HG03066 (cell line): Measurements from ENCODE around the gene JUND.

Experiments used
- ATAC-seq: cut with Tn5 transposase; IDR thresholded peaks from one replicate; pipeline ENCODE4 v1.9.1; 2021; ENCODE audit warnings: low read depth; ENCODE audit not compliant: unreplicated experiment

Gene JUND

DNA sequence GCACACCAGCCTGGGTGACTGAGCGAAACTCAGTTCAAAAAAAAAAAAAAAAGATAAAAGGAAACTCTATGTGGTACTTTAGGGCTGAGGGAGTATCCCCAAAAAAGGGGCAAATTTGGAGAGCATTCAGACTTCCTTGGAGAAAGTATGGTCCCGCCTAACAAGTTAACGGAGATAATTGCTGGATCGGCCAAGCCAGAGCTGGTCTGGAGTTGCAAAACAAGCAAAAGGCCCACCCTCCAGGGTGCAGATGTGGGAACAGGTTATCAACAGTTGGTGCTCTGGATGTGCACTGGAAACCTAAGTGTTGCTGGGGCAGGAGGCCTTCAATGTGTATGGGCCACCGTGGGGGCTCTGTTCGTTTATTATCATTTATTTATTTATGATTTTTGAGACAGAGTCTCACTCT is 10.0 kb downstream of the JUND start:
- no peak for ATAC-seq

DNA sequence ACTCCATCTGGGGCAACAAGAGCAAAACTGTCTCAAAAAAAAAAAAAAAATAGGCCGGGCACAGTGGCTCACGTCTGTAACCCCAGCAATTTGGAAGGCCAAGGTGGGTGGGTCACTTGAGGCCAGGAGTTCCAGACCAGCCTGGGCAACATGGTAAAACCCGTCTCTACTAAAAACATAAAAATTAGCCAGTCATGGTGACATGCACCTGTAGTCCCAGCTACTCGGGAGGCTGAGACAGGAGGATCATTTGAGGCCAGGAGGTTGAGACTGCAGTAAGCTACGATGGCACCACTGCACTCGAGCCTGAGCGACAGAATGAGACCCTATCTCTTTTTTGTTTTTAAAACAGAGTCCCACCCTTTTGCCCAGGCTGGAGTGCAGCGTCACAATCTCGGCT is 11.1 kb downstream of the JUND start:
- no peak for ATAC-seq

DNA sequence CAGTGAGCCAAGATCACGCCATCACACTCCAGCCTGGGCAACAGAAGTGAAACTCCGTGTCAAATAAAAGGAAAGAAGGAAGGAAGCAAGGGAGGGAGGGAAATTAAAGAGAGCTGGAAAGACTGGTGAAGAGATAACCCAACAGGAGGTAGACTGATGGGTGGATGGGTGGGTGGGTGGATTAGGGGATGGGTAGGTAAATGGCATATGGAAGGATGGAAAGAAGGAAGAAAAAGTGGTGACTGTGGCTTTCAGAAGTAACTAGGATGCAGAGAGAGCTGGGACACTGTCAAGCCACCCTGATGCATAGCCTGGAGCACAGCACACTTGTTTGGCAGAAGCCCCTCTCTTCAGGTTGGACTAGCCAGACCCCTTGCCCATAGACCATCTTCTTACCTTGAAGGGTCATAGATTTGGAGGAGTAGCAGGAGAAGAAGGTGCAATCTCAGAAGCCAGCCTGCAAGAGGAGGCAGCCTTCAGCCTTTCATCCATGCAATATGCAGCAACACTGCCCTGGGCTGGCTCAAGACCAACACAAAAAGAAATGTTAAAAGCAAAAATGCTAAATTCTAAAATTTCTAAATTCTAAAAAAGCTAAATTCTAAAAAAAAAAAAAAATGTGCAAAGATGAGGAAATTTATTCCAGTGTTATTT is 12.2 kb downstream of the JUND start:
- ATAC-seq = no peak

DNA sequence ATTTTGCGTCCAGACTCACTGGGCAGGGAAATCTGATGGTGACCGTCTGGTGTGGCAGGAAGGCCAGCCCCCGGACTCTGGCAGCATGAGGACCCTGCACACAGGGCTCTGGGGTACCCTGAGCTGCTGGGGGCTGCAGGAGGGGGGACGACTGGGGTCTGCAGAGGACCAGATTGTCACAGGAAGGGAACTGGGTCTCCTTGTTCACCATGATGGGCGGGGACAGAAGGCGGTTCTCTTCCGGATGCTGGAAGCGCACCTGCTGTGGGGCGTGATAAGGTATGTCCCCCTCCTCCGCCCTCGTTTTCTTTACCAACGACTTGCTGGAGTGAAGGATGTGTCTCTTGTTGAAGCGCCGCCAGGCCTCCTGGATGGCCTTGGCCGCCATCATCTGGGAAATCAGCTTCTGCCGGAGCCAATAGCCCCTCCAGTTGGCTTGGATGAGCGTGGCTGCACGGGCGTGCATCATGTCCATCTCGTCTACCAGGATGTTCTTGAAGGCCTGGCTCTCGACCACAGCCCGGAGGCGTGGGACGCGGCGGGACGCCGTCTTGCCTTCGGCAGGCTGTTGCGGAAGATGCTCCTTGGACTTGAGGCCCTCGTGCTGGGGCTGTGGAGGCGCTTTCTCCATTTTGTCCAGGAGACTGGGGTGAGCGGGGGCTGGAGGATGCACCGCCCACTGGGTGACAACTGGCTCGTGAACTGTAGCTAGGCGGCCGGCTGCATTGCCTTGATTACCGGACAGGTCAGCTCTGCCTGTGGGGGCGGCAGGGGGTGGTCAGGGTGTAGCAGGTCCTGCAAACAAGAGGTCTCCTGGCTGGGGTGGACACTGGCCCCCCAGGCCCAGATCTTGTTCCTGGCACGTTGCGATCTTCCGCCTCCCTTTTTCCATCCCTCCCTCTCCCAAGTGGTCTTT is 14.4 kb downstream of the JUND start:
- ATAC-seq = no peak

DNA sequence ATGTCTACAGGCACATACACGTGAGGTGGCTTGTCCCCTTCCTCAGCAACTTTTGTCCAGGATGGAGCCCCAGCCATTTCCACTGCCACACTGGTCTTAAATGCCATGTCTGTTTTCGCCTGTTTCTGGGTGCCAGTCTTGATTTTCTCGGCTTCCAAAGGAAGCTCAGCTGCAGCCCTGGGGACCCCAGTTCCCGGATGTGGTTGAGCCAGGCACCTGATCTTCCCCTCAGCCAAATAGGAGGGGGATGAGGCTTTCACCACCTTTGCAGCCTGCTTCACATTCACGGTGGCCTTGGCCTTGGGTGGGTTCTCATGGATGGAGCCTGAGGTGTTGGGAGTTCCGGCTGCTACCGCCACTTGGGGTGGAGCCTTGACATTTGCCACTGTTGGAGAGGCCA is 15.8 kb downstream of the JUND start:
- ATAC-seq = no peak

DNA sequence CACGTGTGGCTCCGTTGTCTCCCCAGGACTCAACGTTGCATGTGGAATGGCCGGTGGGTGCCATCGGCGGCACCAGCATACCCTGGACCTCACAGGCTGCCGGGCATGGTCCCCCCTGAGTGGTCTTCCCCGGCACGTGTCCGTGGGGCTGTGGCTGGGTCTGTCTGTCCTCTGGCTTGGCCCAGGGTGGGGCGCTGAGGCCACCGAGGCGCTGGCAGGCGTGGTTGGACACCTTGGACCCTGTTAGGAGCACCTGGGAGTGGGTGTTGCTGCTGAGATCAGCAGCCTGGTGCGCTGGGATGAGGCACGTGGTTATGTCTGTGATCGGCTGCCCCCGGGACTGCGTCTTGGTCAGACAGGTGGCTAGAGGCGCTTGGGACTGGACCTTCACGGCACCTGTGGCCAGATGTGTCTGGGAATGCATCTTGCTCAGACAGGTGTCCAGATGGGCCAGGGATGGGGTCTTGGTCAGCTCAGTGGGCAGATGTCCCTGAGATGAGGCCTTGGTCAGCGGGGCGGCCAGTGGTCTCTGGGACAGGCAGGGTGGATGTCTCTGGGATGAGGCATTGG is 16.4 kb downstream of the JUND start:
- no peak for ATAC-seq

DNA sequence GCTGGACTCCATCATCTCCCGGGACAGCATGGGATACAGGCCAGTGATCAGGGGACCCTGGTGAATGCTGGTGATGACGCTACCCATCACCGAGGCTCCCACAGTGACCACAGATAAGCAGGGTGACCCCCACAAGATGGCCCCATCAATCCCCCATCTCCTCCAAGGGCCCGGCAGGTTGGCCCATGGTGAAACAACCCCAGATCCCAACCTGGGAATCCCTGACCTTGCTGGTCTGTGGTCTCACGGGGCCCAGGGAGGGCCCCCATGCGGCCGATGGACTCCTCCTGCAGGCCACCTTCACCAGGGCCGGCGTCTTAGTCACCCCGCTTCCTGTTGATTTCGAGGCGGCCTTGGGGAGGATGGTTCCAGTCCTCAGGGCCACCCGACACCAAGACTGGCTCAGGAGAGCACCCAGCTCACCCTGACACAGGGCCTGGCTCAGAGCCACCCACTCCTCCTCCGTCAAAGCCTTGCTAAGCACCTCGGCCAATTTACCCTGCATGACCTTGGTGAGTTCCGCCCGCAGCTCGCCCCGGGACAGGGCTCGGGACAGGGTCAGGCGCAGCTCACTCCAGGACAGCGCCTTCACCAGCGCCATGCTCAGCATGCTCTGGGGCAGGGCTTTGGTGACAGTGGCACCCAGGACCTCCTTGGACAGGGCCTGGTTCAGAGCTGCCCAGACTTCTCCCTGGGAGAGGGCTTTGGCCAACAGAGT is 17.1 kb downstream of the JUND start:
- no peak for ATAC-seq

DNA sequence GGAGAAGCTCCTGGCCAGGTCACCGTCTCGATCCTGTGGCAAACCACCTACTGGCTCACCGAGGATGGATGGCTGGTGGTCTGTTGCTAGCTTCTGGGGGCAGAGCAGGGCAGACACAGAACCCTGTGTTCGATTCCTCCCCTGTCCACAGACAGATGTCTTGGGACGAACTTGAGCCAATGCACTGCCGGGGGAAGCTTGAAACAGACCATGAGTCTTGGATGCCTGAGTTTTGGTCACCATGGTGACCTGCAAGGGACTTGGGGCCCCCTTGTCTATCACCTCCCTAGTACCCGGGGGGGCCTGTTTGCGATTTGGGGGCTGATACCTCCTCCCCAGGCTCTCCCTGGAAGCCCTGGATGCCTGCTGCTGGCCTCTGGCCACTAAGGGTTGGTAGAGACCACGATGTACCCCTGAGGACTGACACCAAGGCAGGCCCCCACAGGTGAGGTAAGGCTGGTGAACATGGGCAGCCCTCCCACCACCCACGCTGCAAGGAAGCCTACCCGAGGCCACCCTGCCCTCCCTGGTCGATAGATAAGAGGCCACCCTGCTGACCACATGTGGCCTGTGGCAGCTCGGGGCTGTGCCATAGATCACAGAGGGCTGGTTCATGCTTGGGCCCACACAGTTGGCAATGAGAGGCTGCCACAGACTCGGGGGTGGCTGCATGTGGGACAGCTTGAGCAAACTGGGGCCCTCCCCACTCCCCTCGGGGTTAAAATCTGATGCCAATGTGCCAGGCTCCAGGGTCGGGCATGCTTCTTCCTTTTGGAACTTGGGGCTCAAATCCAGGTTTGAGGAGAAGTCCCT is 17.9 kb downstream of the JUND start:
- no peak for ATAC-seq

DNA sequence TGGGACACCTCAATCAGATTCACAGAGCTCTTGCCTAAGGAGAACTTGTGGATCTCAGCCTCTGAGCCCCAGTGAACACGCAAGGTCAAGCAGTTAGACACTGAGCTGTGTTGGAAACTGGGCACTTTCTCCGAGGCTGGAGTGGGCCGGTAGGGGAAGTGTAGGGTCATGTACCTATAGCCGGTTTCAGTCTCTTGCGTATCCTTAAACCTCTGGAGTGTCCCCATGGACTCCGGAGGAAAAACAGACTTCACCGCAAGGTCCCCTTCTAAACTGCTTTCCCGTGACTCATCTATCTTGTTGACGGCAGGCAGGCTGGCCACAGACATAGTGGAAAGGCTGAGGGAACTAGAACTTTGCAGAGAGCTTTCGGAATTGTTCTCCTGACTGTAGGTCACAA is 18.5 kb downstream of the JUND start:
- ATAC-seq = no peak

DNA sequence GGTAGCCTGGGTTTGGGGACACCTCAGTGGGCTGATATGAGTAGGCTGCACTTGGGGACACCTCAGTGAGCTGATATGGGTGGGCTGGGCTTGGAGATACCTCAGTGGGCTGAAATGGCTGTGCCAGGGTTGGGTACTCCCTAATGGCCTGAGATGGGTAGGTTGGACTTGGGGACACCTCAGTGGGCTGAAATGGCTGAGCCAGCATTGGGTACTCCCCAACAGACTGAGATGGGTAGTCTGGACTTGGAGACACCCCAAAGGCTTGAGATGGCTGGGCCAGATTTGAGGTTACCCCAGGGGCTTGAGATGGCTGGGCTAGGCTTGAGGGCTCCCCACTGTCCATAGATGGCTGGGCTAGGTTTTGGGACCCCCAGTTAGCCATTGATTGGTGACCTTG is 19.3 kb downstream of the JUND start:
- ATAC-seq = no peak

DNA sequence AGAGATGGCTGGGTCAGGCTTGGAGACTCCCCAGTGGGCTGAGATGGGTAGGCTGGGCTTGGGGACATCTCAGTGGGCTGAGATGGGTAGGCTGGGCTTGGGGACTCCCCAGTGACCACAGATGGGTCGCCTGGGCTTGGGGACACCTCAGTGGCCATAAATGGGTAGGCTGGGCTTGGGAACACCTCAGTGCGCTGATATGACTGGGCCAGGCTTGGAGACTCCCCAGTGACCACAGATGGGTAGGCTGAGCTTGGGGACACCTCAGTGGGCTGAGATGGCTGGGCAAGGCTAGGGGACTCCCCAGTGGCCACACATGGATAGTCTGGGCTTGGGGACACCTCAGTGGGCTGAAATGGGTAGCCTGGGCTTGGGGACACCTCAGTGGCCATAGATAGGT is 19.9 kb downstream of the JUND start:
- ATAC-seq = no peak

DNA sequence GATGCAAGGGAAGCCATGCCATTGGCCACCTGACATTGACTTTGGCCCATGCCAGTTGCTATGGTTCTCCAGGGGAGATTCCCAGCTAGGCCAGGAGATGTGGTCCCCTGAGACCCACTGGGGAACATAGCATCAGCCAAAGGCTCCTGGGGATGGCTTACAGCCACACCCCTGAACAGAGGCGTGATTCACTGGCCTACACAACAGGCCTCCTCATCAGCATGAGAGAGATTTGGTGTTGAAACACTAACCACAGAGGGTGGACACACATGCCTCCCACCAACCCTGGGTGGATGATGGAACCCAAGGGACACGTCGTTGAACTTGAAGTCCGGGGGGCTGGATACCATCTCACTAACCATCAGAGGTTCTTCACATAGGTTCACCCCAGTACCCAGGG is 21.5 kb downstream of the JUND start:
- ATAC-seq = no peak

DNA sequence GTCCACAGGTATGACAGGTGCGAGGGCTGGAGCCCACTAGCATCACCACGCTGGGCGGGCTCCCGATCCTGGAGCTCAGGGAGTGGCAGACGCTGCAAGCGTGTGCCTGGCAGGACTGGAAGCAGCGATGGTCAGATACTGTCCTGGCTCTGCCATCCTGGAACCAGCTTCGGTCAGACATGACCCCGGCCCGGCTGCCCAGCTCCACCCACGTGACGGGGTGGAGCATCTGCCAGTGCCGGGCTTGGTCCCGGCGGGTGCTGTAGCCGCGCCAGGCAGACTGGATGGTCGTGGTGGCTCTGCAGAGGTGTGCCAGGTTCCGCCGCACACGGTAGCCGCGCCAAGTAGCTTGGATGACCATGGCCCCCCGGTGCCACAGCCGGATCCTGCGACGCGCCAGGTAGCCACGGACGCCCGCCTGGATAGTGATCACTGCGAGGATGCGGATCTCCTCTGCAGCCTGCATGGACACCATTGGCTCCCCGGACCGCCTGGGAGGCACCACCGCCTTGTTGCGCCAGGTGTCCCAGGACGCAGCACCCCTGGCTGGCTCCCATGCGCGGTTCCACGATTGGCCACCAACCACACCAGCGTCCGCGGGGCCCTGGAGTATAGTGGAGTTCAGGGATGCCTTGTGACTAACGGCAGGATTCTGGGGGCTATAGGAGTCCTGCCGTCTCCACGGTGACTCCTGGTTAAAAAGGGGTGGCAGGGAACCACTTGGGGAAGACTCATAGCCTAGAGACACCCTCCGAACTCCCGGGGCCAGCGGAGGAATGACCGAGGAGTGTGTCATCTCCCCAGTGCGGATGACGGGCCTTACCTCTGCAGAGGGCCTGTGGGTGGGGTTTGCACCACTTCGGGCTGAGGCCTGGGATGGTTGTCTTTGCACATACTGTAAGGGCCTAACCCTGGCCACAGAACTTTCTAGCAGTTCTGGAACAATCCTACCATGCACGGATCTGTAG is 23.6 kb downstream of the JUND start:
- ATAC-seq = no peak

DNA sequence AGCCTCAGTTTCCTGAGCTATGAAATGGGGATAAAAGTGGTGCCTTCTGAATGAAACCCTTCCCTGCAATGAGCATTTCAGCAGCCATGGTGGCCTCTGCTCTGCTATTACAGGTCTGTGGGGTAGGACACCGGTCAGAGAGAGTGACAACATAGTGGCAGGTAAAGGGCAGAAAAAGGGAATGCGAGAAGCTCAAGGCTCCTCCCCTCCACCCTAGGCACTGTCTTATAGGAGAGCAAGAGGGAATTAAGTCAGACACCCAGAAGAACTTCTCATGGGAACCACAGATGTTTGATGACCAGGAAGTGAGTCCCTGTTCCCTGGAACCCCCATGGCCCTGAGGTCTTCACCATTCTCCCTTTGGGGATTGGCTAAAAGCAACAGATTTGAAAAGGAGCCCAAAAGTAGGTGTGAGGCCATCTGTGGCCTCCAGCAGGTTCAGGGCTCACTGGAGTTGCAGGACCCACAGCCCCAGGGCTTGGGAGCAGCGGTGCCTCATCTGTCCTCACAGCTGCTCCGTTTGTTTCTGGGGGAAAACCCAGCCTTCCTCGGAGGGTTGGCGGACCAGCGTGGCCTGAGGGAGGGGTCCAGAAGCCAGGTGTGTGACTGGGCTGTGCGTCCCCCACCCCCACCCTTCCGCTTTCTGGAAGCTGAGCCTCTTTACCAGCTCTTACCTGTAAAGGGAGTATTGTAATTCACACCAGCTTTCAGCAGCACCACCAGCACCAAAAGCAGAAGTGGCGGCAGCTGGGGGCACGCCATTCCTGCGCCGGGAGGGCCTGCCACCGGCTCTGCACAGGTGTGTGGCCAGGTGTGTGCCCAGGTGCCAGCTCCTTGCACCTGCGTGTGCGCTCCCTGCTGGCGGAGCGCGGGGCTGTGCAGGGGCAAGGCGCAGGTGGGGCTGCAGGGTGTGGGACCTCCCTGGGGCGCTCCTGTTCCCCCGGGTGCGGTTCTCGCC is 26.6 kb downstream of the JUND start:
- ATAC-seq = no peak

DNA sequence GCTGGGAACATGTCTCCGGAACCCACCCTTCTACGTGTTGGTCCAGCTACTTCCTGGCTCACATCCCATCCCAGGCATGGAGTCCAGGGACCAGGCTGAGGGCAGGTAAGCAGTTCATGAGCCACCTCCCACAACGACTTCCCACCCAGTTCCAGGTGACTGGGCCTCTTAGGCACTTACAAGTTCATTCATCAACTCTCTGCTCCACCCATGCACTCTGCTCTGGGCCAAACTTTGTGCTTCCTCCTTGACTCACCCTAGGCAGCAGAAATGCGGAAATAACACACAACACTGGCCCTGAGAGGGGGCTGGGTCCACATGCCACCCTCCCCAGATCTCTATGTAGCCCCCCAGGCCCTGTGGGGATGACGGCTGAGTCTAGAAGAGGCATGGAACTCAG is 27.7 kb downstream of the JUND start:
- ATAC-seq = no peak

DNA sequence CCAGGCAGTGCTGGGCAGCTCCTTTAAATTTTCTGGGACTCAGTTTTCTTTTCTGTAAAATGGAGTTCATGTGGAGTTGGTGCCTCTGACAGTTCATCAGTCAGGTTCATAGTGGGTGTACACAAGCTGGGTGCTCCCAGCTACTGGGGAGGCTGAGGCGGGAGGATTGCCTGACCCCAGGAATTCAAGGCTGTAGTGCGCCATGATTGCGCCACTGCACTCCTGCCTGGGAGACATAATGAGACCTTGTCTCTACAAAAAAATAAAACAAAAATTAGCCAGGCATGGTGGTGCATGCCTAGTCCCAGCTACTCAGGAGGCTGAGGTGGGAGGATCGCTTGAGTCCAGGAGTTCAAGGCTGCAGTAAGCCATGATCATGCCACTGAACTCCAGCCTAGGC is 28.3 kb downstream of the JUND start:
- ATAC-seq = no peak

DNA sequence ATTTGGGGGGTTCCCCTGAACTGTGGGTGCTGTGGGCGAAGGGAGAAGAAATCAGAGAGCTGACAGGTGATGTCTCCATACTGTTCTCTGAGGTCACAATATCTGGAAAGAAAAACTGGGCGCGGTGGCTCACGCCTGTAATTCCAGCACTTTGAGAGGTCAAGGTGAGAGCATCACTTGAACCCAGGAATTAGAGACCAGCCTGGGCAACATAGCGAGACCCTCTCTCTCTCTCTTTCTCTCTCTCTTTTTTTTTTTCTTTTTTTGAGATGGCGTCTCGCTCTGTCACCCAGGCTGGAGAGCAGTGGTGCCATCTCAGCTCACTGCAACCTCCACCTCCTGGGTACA is 29.1 kb downstream of the JUND start:
- ATAC-seq = no peak
